ENCODE measurements around the gene ABHD1.

Gene ABHD1

DNA sequence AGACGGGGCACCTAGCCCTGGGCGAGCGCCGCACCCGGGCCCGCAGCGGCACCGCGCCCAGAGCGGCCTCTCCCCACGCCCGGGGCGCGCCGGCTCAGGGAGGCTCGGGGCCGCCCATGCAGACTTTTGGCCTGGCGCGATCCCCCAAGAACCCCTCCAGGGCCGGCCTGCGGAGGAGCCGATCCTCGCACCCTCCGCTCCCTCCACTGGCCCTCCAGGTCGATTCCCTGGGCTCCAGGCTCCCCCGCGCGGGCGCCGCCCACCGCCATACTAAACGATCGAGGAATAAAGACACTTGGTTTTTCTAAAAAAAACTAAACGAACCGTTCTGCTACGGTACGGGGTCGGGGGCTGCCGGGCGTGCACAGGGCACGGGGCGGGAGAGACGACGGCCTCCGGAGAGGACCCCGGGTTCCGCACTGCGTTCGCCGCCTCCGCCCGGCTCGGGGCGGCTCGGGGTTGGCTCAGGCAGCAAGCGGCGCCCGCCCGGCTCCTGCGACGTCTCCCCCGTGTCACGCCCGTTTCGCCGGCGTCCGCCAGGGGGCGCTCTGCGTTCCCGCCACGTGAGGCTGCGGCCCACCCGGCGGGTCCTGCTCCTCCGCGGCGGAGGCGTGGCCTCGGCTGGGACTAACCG is 37.4 kb upstream of the ABHD1 start:
- H3K36me3 ChIP-seq (ENCODE audit: insufficient read depth, low read length), result no peaks in the 10 kb centered on the region
- H3K4me3 ChIP-seq (ENCODE audit: low read length, poor library complexity, severe bottlenecking), result peak overlapping the region; percentile 78
- no peaks in the 10 kb centered on the region for H3K9me2 ChIP-seq (replicated peaks; ENCODE audit: low read depth, low read length)
- TF ChIP-seq, protein P1, sequence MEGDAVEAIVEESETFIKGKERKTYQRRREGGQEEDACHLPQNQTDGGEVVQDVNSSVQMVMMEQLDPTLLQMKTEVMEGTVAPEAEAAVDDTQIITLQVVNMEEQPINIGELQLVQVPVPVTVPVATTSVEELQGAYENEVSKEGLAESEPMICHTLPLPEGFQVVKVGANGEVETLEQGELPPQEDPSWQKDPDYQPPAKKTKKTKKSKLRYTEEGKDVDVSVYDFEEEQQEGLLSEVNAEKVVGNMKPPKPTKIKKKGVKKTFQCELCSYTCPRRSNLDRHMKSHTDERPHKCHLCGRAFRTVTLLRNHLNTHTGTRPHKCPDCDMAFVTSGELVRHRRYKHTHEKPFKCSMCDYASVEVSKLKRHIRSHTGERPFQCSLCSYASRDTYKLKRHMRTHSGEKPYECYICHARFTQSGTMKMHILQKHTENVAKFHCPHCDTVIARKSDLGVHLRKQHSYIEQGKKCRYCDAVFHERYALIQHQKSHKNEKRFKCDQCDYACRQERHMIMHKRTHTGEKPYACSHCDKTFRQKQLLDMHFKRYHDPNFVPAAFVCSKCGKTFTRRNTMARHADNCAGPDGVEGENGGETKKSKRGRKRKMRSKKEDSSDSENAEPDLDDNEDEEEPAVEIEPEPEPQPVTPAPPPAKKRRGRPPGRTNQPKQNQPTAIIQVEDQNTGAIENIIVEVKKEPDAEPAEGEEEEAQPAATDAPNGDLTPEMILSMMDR (conservative IDR thresholded peaks at IDR 0.05; ENCODE audit: low read length), result peak; percentile 59
- TF ChIP-seq EZH2phosphoT487 (IDR thresholded peaks at IDR 0.05; ENCODE audit: borderline replicate concordance), result no peak
- H3K9ac ChIP-seq (ENCODE audit: low read depth, low read length, poor library complexity, severe bottlenecking), result peak overlapping the region; percentile 79
- H3F3A ChIP-seq (ENCODE audit: low read depth), result peaks cover 7% of the 10 kb centered on the region; the same call in 1 of the 2 replicates
- H3K4me1 ChIP-seq (ENCODE audit: insufficient read depth, low read length, poor library complexity, severe bottlenecking), result peaks cover 47% of the 10 kb centered on the region
- no peaks in the 10 kb centered on the region for H3K27me3 ChIP-seq (ENCODE audit: insufficient read depth, low read length, poor library complexity, severe bottlenecking)
- peaks cover 21% of the 10 kb centered on the region; the same call in 1 of the 2 replicates for H3K79me2 ChIP-seq (ENCODE audit: insufficient read depth, low read length)
- peak overlapping the region; percentile 92 for H3K4me2 ChIP-seq (ENCODE audit: low read depth, low read length, poor library complexity, severe bottlenecking)
- H2AFZ ChIP-seq (ENCODE audit: low read length), result peak overlapping the region; percentile 76
- H3K9me3 ChIP-seq (ENCODE audit: insufficient read depth, low read depth, low read length), result no peaks in the 10 kb centered on the region
- no peaks in the 10 kb centered on the region for H4K20me1 ChIP-seq (ENCODE audit: insufficient read depth, low read length, poor library complexity, severe bottlenecking)

- Histone ChIP-seq H4K20me1 (ENCODE audit: insufficient read depth, low read length, poor library complexity, severe bottlenecking) (no peaks in the 10 kb centered on the region), H3K79me2 (ENCODE audit: insufficient read depth, low read length) (peaks cover 21% of the 10 kb centered on the region; the same call in 1 of the 2 replicates), H2AFZ (ENCODE audit: low read length) (peak within 1 kb of the TSS; percentile 95), H3K9me3 (ENCODE audit: insufficient read depth, low read depth, low read length) (no peaks in the 10 kb centered on the region), H3K9me2 (replicated peaks; ENCODE audit: low read depth, low read length) (no peaks in the 10 kb centered on the region), H3K9ac (ENCODE audit: low read depth, low read length, poor library complexity, severe bottlenecking) (peak within 1 kb of the TSS; percentile 79), H3K27me3 (ENCODE audit: insufficient read depth, low read length, poor library complexity, severe bottlenecking) (no peaks in the 10 kb centered on the region), H3K4me3 (ENCODE audit: low read length, poor library complexity, severe bottlenecking) (peak within 1 kb of the TSS; percentile 78), H3K36me3 (ENCODE audit: insufficient read depth, low read length) (no peaks in the 10 kb centered on the region), H3K4me1 (ENCODE audit: insufficient read depth, low read length, poor library complexity, severe bottlenecking) (peaks cover 41% of the 10 kb centered on the region), H3K4me2 (ENCODE audit: low read depth, low read length, poor library complexity, severe bottlenecking) (peak within 1 kb of the TSS; percentile 92), H3F3A (ENCODE audit: low read depth) (peaks cover under 1% of the 10 kb centered on the region; the same call in 1 of the 2 replicates)
- no peak for TF ChIP-seq EZH2phosphoT487 (IDR thresholded peaks at IDR 0.05; ENCODE audit: borderline replicate concordance)
- TF ChIP-seq, protein P1 (conservative IDR thresholded peaks at IDR 0.05; ENCODE audit: low read length), result no peak
These were observed 36.7 kb upstream of the ABHD1 start, which contains the start of gene KHK for GRCh38 chr2:27086724-27087593. Gene KHK (plus strand): TSS chr2:27086772. CDS start chr2:27087260, 488 bp downstream.

DNA sequence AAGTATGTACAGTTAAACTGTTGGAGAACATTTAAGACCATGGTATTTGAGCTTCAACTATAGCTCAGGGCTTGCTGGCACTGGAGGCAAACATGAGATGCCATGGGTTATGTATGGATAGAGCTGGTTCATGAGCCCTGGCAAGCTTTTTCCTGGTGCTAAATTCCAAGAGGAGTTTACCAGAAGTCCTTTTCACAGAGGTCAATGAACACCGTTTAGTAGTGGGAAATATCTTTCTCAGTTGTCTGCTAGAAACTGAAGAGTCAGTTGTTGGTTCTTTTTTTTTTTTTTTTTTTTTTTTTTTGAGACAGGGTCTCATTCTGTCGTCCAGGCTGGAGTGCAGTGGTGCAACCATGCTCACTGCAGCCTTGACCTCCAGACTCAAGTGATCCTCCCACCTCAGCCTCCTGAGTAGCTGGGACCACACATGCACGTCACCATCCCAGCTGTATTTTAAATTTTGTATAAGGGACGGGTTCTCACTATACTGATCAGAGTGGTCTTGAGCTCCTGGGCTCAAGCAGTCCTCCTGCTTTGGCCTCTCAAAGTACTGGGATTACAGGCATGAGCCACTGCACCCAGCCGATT is 35.7 kb upstream of the ABHD1 start:
- Histone ChIP-seq H3K4me3 (ENCODE audit: low read length, poor library complexity, severe bottlenecking) (peak overlapping the region; percentile 78), H3K4me2 (ENCODE audit: low read depth, low read length, poor library complexity, severe bottlenecking) (peak overlapping the region; percentile 92), H3K9ac (ENCODE audit: low read depth, low read length, poor library complexity, severe bottlenecking) (peak overlapping the region; percentile 55), H3K36me3 (ENCODE audit: insufficient read depth, low read length) (no peaks in the 10 kb centered on the region), H3K79me2 (ENCODE audit: insufficient read depth, low read length) (peaks cover 13% of the 10 kb centered on the region; the same call in 1 of the 2 replicates), H3K9me2 (replicated peaks; ENCODE audit: low read depth, low read length) (no peaks in the 10 kb centered on the region), H4K20me1 (ENCODE audit: insufficient read depth, low read length, poor library complexity, severe bottlenecking) (no peaks in the 10 kb centered on the region), H2AFZ (ENCODE audit: low read length) (no peak overlapping the region), H3K4me1 (ENCODE audit: insufficient read depth, low read length, poor library complexity, severe bottlenecking) (peaks cover 35% of the 10 kb centered on the region), H3F3A (ENCODE audit: low read depth) (no peaks in the 10 kb centered on the region), H3K9me3 (ENCODE audit: insufficient read depth, low read depth, low read length) (no peaks in the 10 kb centered on the region), H3K27me3 (ENCODE audit: insufficient read depth, low read length, poor library complexity, severe bottlenecking) (no peaks in the 10 kb centered on the region)
- TF ChIP-seq EZH2phosphoT487 (IDR thresholded peaks at IDR 0.05; ENCODE audit: borderline replicate concordance), result no peak
- TF ChIP-seq, protein P1 (conservative IDR thresholded peaks at IDR 0.05; ENCODE audit: low read length), result no peak

Measured in Loucy (cell line).